HepG2 (cell line): ENCODE measurements around the gene HAX1. TPM values are rescaled to one million over a fixed set of nuclear protein-coding genes. Genes with fewer than 3 reads are reported as not detected.

ENCODE experiments used
- AHR ChIP-seq: IDR thresholded peaks from 2 replicates; pipeline ENCODE4 v1.6.1; 2018; ENCODE audit warnings: missing genetic modification reagents, missing compliant biosample characterization
- DRAP1 ChIP-seq: IDR thresholded peaks from 2 replicates; pipeline ENCODE4 v1.6.1; 2016; ENCODE audit warnings: missing genetic modification reagents, missing compliant biosample characterization
- ELK4 ChIP-seq: sonication (generic); formaldehyde crosslinking; IDR thresholded peaks from 2 replicates; pipeline ENCODE4 v1.9.0; 2021; ENCODE audit warnings: missing genetic modification reagents, borderline replicate concordance
- FOSL2 ChIP-seq: sonication (generic); formaldehyde crosslinking; IDR thresholded peaks from 2 replicates; pipeline ENCODE4 v1.4.0; 2020; ENCODE audit warnings: missing genetic modification reagents
- HNF1A ChIP-seq, 2 experiments: sonication (generic) in 1 of 2; formaldehyde crosslinking in 1 of 2; IDR thresholded peaks; 2 replicates each; pipeline versions ENCODE4 v1.4.0 to v1.6.1; 2016 to 2020; ENCODE audit warnings: borderline replicate concordance in 1 of 2, low read depth in 1 of 2, mild to moderate bottlenecking in 1 of 2, missing genetic modification reagents in 1 of 2
- KDM5A ChIP-seq: fragments of 200-600 bp; sonication (generic); IDR thresholded peaks from 2 replicates; pipeline ENCODE4 v1.7.0; 2018; ENCODE audit warnings: antibody characterized with exemption, mild to moderate bottlenecking, low read length, borderline replicate concordance
- KLF6 ChIP-seq: IDR thresholded peaks from 2 replicates; pipeline ENCODE4 v1.8.0; 2016; ENCODE audit warnings: missing biosample characterization, missing genetic modification reagents
- MYPOP ChIP-seq: sonication (generic); formaldehyde crosslinking; IDR thresholded peaks from 2 replicates; pipeline ENCODE4 v1.8.1; 2023; ENCODE audit warnings: mild to moderate bottlenecking, moderate library complexity, missing genetic modification reagents
- REPIN1 ChIP-seq: sonication (generic); formaldehyde crosslinking; IDR thresholded peaks from 2 replicates; pipeline ENCODE4 v1.8.0; 2022; ENCODE audit warnings: missing genetic modification reagents, low read depth, mild to moderate bottlenecking, borderline replicate concordance
- SKI ChIP-seq: fragments of 450-650 bp; IDR thresholded peaks from one replicate; pipeline ENCODE4 v1.6.1; 2018; ENCODE audit warnings: mild to moderate bottlenecking; ENCODE audit not compliant: partially characterized antibody
- SPEN ChIP-seq: sonication (generic); formaldehyde crosslinking; IDR thresholded peaks from 2 replicates; pipeline ENCODE4 v1.5.1; 2020; ENCODE audit warnings: low read depth, mild to moderate bottlenecking, missing genetic modification reagents
- ZBTB25 ChIP-seq: IDR thresholded peaks from 2 replicates; pipeline ENCODE4 v1.6.1; 2018; ENCODE audit warnings: missing genetic modification reagents
- ZNF205 ChIP-seq: IDR thresholded peaks from 2 replicates; pipeline ENCODE4 v1.6.1; 2018; ENCODE audit warnings: missing biosample characterization, missing genetic modification reagents
- ZNF704 ChIP-seq: sonication (generic); formaldehyde crosslinking; IDR thresholded peaks from 2 replicates; pipeline ENCODE4 v1.8.1; 2023; ENCODE audit warnings: mild to moderate bottlenecking, inconsistent platforms, moderate library complexity, missing genetic modification reagents, borderline replicate concordance
- ZNF878 ChIP-seq: sonication (generic); formaldehyde crosslinking; IDR thresholded peaks from 2 replicates; pipeline ENCODE4 v1.8.1; 2023; ENCODE audit warnings: mild to moderate bottlenecking, missing genetic modification reagents, moderate library complexity
- polyA plus RNA-seq, 8 experiments: library from polyadenylated mRNA; depleted of rRNA in 3 of 8; stranded (reverse) in 7 of 8; unstranded in 1 of 8; fragments of >200 nt; fragmentation: Illumina TruSeq in 4 of 8; extraction: Trizol in 4 of 8; gene quantifications; 2 replicates each; pipeline versions ENCODE4 v1.2.1 to v1.2.3, GENCODE V29; 2011 to 2016; ENCODE audit warnings: low read depth in 4 of 8, missing spikeins in 1 of 8, mixed read lengths in 1 of 8; ENCODE audit not compliant: insufficient read depth in 1 of 8
- total RNA-seq, 5 experiments: library from RNA; depleted of rRNA; stranded (reverse); fragments of >200 nt; fragmentation: Illumina TruSeq; extraction: Trizol; gene quantifications; 2 replicates each; pipeline ENCODE4 v1.2.3, GENCODE V29; 2016; ENCODE audit warnings: low read depth in 1 of 5

HAX1 gene
- total and polyA plus RNA-seq, 2 of the 13 experiments (the other 11 are each of a cell fraction or from before 2014, with no cell fraction given) = 89.2 to 128 TPM

GRCh38 chr1:154272217-154272998 lies at the start of gene HAX1 (continued):
- peak; percentile 52; the same call in 1 of the 2 replicates for TF ChIP-seq HNF1A (IDR thresholded peaks at IDR 0.05; ENCODE audit: low read depth)
- TF ChIP-seq HNF1A (CRISPR knock-in tag; IDR thresholded peaks at IDR 0.05; ENCODE audit: borderline replicate concordance) = no peak; the same call in 1 of the 2 replicates
- peak; percentile 67; the same call in 1 of the 2 replicates for TF ChIP-seq REPIN1 (CRISPR knock-in tag)
- no peak for TF ChIP-seq ELK4
- peak; percentile 64; the same call in 1 of the 2 replicates for TF ChIP-seq DRAP1
- TF ChIP-seq ZNF704 (CRISPR knock-in tag) = 0 out of 2 replicates have a peak, but pooled peaks have one; percentile 13
- no peak; the same call in none of the 2 replicates for TF ChIP-seq FOSL2 (CRISPR knock-in tag)
- TF ChIP-seq SKI = no peak
- TF ChIP-seq KLF6 (CRISPR knock-in tag) = 0 out of 2 replicates have a peak, but pooled peaks have one; percentile 42
- peak; percentile 100 for TF ChIP-seq KDM5A
- peak; percentile 92 for TF ChIP-seq SPEN (CRISPR knock-in tag)
- TF ChIP-seq ZBTB25 = peak; percentile 59
- TF ChIP-seq ZNF205 (CRISPR knock-in tag) = peak; percentile 62; the same call in 1 of the 2 replicates
- peak; percentile 79; the same call in 1 of the 2 replicates for TF ChIP-seq ZNF878 (CRISPR knock-in tag)
- peak; percentile 29; the same call in 1 of the 2 replicates for TF ChIP-seq AHR (CRISPR knock-in tag)
- peak; percentile 72 for TF ChIP-seq MYPOP (CRISPR knock-in tag)
